Stimulated activated naive CD4-positive, alpha-beta T cell treated with Interleukin-2 at 50 U/mL for 16 hours (primary cell): Measurements from ENCODE around the gene IFITM10.

Source experiments
- DNase-seq: peaks from one replicate; lab custom pipeline; 2025; lab: John Stamatoyannopoulos, UW

IFITM10 gene

GRCh38 chr11:1737080-1737757, 13.2 kb downstream of the IFITM10 start:
- DNase-seq = no peak

GRCh38 chr11:1736447-1736992, 13.9 kb downstream of the IFITM10 start:
- DNase-seq = no peak

GRCh38 chr11:1735271-1735670, 15.1 kb downstream of the IFITM10 start:
- DNase-seq = no peak

GRCh38 chr11:1734641-1735081, 15.7 kb downstream of the IFITM10 start:
- DNase-seq = no peak

- DNase-seq = no peak
These were observed 16.4 kb downstream of the IFITM10 start for GRCh38 chr11:1733716-1734640.

GRCh38 chr11:1733009-1733715, 17.2 kb downstream of the IFITM10 start:
- no peak for DNase-seq

- DNase-seq = no peak
These were observed 17.9 kb downstream of the IFITM10 start for GRCh38 chr11:1732418-1733008.

GRCh38 chr11:1731451-1732059, 18.8 kb downstream of the IFITM10 start:
- no peak for DNase-seq

GRCh38 chr11:1730059-1730629, 20.3 kb downstream of the IFITM10 start:
- no peak for DNase-seq

- no peak for DNase-seq
These were observed 20.7 kb downstream of the IFITM10 start for GRCh38 chr11:1729692-1730011.

- DNase-seq = no peak
These were observed 21.3 kb downstream of the IFITM10 start for GRCh38 chr11:1728931-1729691.

- no peak for DNase-seq
These were observed 22.1 kb downstream of the IFITM10 start for GRCh38 chr11:1728301-1728700.

- DNase-seq = no peak
These were observed 22.5 kb downstream of the IFITM10 start for GRCh38 chr11:1727861-1728260.

GRCh38 chr11:1727096-1727690, 23.2 kb downstream of the IFITM10 start:
- no peak for DNase-seq

GRCh38 chr11:1719781-1720180, 30.6 kb downstream of the IFITM10 start:
- no peak for DNase-seq

- DNase-seq = no peak
These were observed 32.1 kb downstream of the IFITM10 start for GRCh38 chr11:1718326-1718725.

GRCh38 chr11:1717745-1718144, 32.6 kb downstream of the IFITM10 start:
- no peak for DNase-seq

- no peak for DNase-seq
These were observed 35.2 kb downstream of the IFITM10 start for GRCh38 chr11:1714908-1715885.

GRCh38 chr11:1708716-1709115, 41.7 kb downstream of the IFITM10 start:
- no peak for DNase-seq
